HG03135 (cell line): ENCODE results near the gene SPNS2.

ENCODE experiments used
- ATAC-seq: cut with Tn5 transposase; IDR thresholded peaks from one replicate; pipeline ENCODE4 v1.9.1; 2021; ENCODE audit warnings: mild to moderate bottlenecking, moderate library complexity; ENCODE audit not compliant: unreplicated experiment

Gene SPNS2

GRCh38 chr17:4584917-4585637 lies 86.4 kb downstream of the SPNS2 start:
- ATAC-seq: no peak

GRCh38 chr17:4585638-4585994 lies 86.9 kb downstream of the SPNS2 start:
- ATAC-seq: no peak

GRCh38 chr17:4586043-4586442 lies 87.4 kb downstream of the SPNS2 start:
- no peak for ATAC-seq

- ATAC-seq: no peak
Observed at GRCh38 chr17:4587195-4587594, 88.5 kb downstream of the SPNS2 start.

- ATAC-seq: no peak
Observed at GRCh38 chr17:4587803-4588202, 89.1 kb downstream of the SPNS2 start.

- no peak for ATAC-seq
Observed at GRCh38 chr17:4588391-4588790, 89.7 kb downstream of the SPNS2 start.
